H9 (cell line): ENCODE measurements around the gene AMPH. TPM values are rescaled to one million over a fixed set of nuclear protein-coding genes. Genes with fewer than 3 reads are reported as not detected.
"Not testable (repeated sequence)": the region's sequence is repeated elsewhere in the genome, so short reads cannot be mapped to it uniquely, and the experiment has no call there.

Source experiments
- DNase-seq: peaks from one replicate; pipeline ENCODE4 v3.0.0-alpha.2; 2017
- H2AFZ ChIP-seq: one replicate; pipeline ENCODE4 v1.6.1; 2013; ENCODE audit warnings: mild to moderate bottlenecking, low read length, control low read depth, moderate library complexity
- H2AK5ac ChIP-seq: 2 replicates; pipeline ENCODE4 v1.6.1; 2013; ENCODE audit warnings: low read length, control low read depth, mixed read lengths; ENCODE audit not compliant: insufficient read length
- H2BK120ac ChIP-seq: one replicate; pipeline ENCODE4 v1.6.1; 2013; ENCODE audit warnings: low read depth, mild to moderate bottlenecking, low read length, control low read depth, inconsistent platforms; ENCODE audit not compliant: poor library complexity, severe bottlenecking
- H2BK12ac ChIP-seq: 2 replicates; pipeline ENCODE4 v1.6.1; 2013; ENCODE audit warnings: low read length, control low read depth, mixed read lengths, low read depth; ENCODE audit not compliant: insufficient read length
- H2BK15ac ChIP-seq: 2 replicates; pipeline ENCODE4 v1.6.1; 2013; ENCODE audit warnings: low read depth, low read length, control low read depth
- H2BK20ac ChIP-seq: one replicate; pipeline ENCODE4 v1.6.1; 2013; ENCODE audit warnings: low read depth, mild to moderate bottlenecking, low read length, control low read depth, inconsistent platforms; ENCODE audit not compliant: poor library complexity, severe bottlenecking
- H2BK5ac ChIP-seq: 2 replicates; pipeline ENCODE4 v1.6.1; 2013; ENCODE audit warnings: low read length, control low read depth, mixed read lengths; ENCODE audit not compliant: insufficient read length
- H3K14ac ChIP-seq: 2 replicates; pipeline ENCODE4 v1.6.1; 2013; ENCODE audit warnings: low read length, control low read depth; ENCODE audit not compliant: insufficient read depth
- H3K18ac ChIP-seq: 2 replicates; pipeline ENCODE4 v1.6.1; 2013; ENCODE audit warnings: low read depth, mild to moderate bottlenecking, mixed read lengths, low read length, control low read depth; ENCODE audit not compliant: insufficient read length
- H3K23ac ChIP-seq: 2 replicates; pipeline ENCODE4 v1.6.1; 2013; ENCODE audit warnings: low read length, control low read depth, mixed read lengths, low read depth; ENCODE audit not compliant: insufficient read length
- H3K23me2 ChIP-seq: 2 replicates; pipeline ENCODE4 v1.6.1; 2013; ENCODE audit warnings: low read depth, mild to moderate bottlenecking, mixed read lengths, low read length, control low read depth; ENCODE audit not compliant: insufficient read length, poor library complexity, severe bottlenecking
- H3K27ac ChIP-seq: 2 replicates; pipeline ENCODE4 v1.5.1; 2013; ENCODE audit warnings: low read length, control low read depth, mixed read lengths, low read depth; ENCODE audit not compliant: insufficient read length
- H3K27me3 ChIP-seq: 2 replicates; pipeline ENCODE4 v1.6.1; 2013; ENCODE audit warnings: low read length, control low read depth, inconsistent platforms; ENCODE audit not compliant: insufficient read depth
- H3K4ac ChIP-seq: 2 replicates; pipeline ENCODE4 v1.6.1; 2013; ENCODE audit warnings: low read depth, mild to moderate bottlenecking, control low read depth, inconsistent platforms, low read length, moderate library complexity
- H3K4me1 ChIP-seq: 2 replicates; pipeline ENCODE4 v1.6.1; 2013; ENCODE audit warnings: low read length, control low read depth, inconsistent platforms; ENCODE audit not compliant: insufficient read depth
- H3K4me2 ChIP-seq: 2 replicates; pipeline ENCODE4 v1.6.1; 2013; ENCODE audit warnings: low read length, control low read depth, mixed read lengths; ENCODE audit not compliant: insufficient read length, insufficient read depth
- H3K56ac ChIP-seq: 2 replicates; pipeline ENCODE4 v1.6.1; 2013; ENCODE audit warnings: low read depth, mild to moderate bottlenecking, mixed read lengths, low read length, control low read depth; ENCODE audit not compliant: insufficient read length
- H3K79me1 ChIP-seq: 2 replicates; pipeline ENCODE4 v1.6.1; 2013; ENCODE audit warnings: low read depth, mild to moderate bottlenecking, moderate library complexity, low read length, control low read depth, inconsistent platforms; ENCODE audit not compliant: insufficient read depth, poor library complexity, severe bottlenecking
- H3K79me2 ChIP-seq: 2 replicates; pipeline ENCODE4 v1.6.1; 2013; ENCODE audit warnings: low read length, control low read depth, inconsistent platforms; ENCODE audit not compliant: insufficient read depth
- H3K9ac ChIP-seq: 2 replicates; pipeline ENCODE4 v1.6.1; 2013; ENCODE audit warnings: low read length, control low read depth, mixed read lengths; ENCODE audit not compliant: insufficient read length; ENCODE audit errors: extremely low read depth
- H3K9me3 ChIP-seq: one replicate; pipeline ENCODE4 v1.6.1; 2013; ENCODE audit warnings: low read depth, low read length, inconsistent platforms; ENCODE audit not compliant: control insufficient read depth
- H3T11ph ChIP-seq: one replicate; pipeline ENCODE4 v1.6.1; 2013; ENCODE audit warnings: mild to moderate bottlenecking, low read length, control low read depth, inconsistent platforms
- H4K20me1 ChIP-seq: one replicate; pipeline ENCODE4 v1.6.1; 2013; ENCODE audit not compliant: control insufficient read depth, insufficient read length, insufficient read depth
- H4K5ac ChIP-seq: 2 replicates; pipeline ENCODE4 v1.6.1; 2013; ENCODE audit warnings: low read depth, mild to moderate bottlenecking, mixed read lengths, low read length, control low read depth; ENCODE audit not compliant: insufficient read length
- H4K8ac ChIP-seq: replicated peaks from 2 replicates; pipeline ENCODE4 v1.6.1; 2013; ENCODE audit warnings: low read length, control low read depth, mixed read lengths, low read depth; ENCODE audit not compliant: insufficient read length
- H4K91ac ChIP-seq: 2 replicates; pipeline ENCODE4 v1.6.1; 2013; ENCODE audit warnings: low read depth, mild to moderate bottlenecking, moderate library complexity, mixed read lengths, low read length, control low read depth; ENCODE audit not compliant: insufficient read length
- H3K27ac Mint-ChIP-seq, 3 experiments: 2 replicates in 2 of 3; 3 replicates in 1 of 3; pipeline ENCODE4 v1.8.0; 2020 to 2021; ENCODE audit warnings: mixed read lengths in 3 of 3, mild to moderate bottlenecking in 1 of 3, moderate library complexity in 1 of 3
- H3K27me3 Mint-ChIP-seq: 2 replicates; pipeline ENCODE4 v1.8.0; 2021; ENCODE audit warnings: low read depth, mild to moderate bottlenecking, moderate library complexity, mixed read lengths
- H3K36me3 Mint-ChIP-seq, 3 experiments: 2 replicates in 2 of 3; 3 replicates in 1 of 3; pipeline ENCODE4 v1.8.0; 2020 to 2021; ENCODE audit warnings: low read depth in 3 of 3, mixed read lengths in 3 of 3; ENCODE audit not compliant: insufficient read depth in 1 of 3
- H3K4me1 Mint-ChIP-seq, 2 experiments: 2 replicates each; pipeline ENCODE4 v1.8.0; 2020; ENCODE audit warnings: mixed read lengths in 2 of 2
- H3K4me3 Mint-ChIP-seq, 2 experiments: 2 replicates in 1 of 2; 3 replicates in 1 of 2; pipeline ENCODE4 v1.8.0; 2020 to 2021; ENCODE audit warnings: mild to moderate bottlenecking in 2 of 2, mixed read lengths in 2 of 2, moderate library complexity in 1 of 2
- H3K9me3 Mint-ChIP-seq, 2 experiments: 2 replicates in 1 of 2; 3 replicates in 1 of 2; pipeline ENCODE4 v1.8.0; 2020; ENCODE audit warnings: mild to moderate bottlenecking in 2 of 2, mixed read lengths in 2 of 2, moderate library complexity in 1 of 2
- WGBS: extraction: QIAGEN DNeasy Blood & Tissue Kit; methylation state at CpG from one replicate; pipeline ENCODE4 v1.1.7; 2013; ENCODE audit warnings: missing lambda C conversion rate, low lambda C conversion rate, mixed read lengths; ENCODE audit not compliant: insufficient read length; ENCODE audit errors: extremely low coverage; 5-methylcytosine and 5-hydroxymethylcytosine counted together
- total RNA-seq: library from RNA; stranded (reverse); gene quantifications from 2 replicates; pipeline ENCODE4 v1.2.1, GENCODE V29; 2021
- TF ChIP-seq, protein P1 (sequence below): fragments of 200-600 bp; sonication (generic); conservative IDR thresholded peaks from 3 replicates; pipeline ENCODE4 v1.8.0; 2021; ENCODE audit warnings: antibody characterized with exemption, mild to moderate bottlenecking

The AMPH gene
- total RNA-seq, 1 experiment from 2014 or later = 4.8 TPM

DNA sequence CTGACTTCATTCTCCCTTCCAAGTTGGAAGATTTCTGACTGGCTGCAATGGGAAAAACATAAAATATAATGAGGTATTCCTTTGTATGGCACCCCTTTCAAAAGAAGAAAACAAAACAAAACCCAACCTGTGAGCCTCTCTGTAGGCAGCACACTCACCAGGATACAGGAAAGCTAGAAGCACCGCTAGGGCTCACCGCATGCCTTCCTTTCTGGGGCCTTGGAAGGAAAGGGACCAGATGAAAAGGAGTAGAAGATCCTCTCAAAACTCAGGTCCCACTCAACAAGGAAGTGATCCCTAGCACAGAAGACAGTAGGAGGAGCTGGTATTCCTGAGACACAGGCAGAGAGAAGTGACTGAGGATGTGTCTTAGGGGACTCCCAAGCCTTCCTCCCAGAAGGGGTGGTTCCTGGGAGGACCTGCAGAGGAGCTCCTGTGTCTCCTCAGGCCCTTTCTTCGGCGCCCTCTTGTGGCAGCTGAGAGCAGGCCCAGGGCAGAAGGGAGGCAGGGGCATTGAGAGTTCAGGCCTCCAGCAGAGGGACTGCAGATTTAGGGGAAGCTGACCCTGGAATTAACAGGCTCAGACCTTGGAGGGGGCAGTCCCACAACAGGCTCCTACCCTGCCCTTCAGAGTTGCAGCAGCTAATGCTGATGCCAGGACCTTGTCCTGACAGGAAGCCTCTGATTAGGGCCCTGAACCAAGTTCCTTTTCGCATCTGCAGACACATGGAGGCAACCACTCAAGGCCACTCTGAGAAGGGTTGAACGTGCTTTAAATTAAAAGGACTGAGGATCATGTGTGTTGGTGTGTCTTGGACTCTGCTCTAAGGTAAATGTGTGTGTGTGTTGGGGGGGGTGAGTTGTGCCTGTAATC, 285.6 kb downstream of the AMPH start:
- H2BK5ac ChIP-seq, H3K9ac ChIP-seq, H3K4me3 Mint-ChIP-seq, H3T11ph ChIP-seq, H3K79me1 ChIP-seq, H3K14ac ChIP-seq, H3K27me3 ChIP-seq, H2AK5ac ChIP-seq, H2BK15ac ChIP-seq, H3K9me3 Mint-ChIP-seq, H3K23me2 ChIP-seq, H3K36me3 Mint-ChIP-seq, H3K56ac ChIP-seq, H2BK120ac ChIP-seq, H3K9me3 ChIP-seq, H3K4me1 ChIP-seq, H4K5ac ChIP-seq, H3K18ac ChIP-seq, H3K4me2 ChIP-seq, H4K20me1 ChIP-seq, H3K79me2 ChIP-seq, H3K27ac ChIP-seq, H4K91ac ChIP-seq, H3K27me3 Mint-ChIP-seq, H3K4ac ChIP-seq, H2BK20ac ChIP-seq, H4K8ac ChIP-seq, H3K23ac ChIP-seq, H2BK12ac ChIP-seq: not testable (repeated sequence)
- DNase-seq = peak; percentile 94
- H3K4me1 Mint-ChIP-seq = peaks cover 12 to 16% of the 10 kb centered on the region in 2 experiments; a peak in 3 of 4 replicates
- H2AFZ ChIP-seq = peak overlapping the region; percentile 84
- no CpG with 5 or more reads among the region's 6 CpGs for WGBS
- peak overlapping the region in 2 of 3 experiments; percentile 73 to 82; a peak in 3 of 7 replicates for H3K27ac Mint-ChIP-seq
- TF ChIP-seq, protein P1, sequence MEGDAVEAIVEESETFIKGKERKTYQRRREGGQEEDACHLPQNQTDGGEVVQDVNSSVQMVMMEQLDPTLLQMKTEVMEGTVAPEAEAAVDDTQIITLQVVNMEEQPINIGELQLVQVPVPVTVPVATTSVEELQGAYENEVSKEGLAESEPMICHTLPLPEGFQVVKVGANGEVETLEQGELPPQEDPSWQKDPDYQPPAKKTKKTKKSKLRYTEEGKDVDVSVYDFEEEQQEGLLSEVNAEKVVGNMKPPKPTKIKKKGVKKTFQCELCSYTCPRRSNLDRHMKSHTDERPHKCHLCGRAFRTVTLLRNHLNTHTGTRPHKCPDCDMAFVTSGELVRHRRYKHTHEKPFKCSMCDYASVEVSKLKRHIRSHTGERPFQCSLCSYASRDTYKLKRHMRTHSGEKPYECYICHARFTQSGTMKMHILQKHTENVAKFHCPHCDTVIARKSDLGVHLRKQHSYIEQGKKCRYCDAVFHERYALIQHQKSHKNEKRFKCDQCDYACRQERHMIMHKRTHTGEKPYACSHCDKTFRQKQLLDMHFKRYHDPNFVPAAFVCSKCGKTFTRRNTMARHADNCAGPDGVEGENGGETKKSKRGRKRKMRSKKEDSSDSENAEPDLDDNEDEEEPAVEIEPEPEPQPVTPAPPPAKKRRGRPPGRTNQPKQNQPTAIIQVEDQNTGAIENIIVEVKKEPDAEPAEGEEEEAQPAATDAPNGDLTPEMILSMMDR = peak; percentile 89

DNA sequence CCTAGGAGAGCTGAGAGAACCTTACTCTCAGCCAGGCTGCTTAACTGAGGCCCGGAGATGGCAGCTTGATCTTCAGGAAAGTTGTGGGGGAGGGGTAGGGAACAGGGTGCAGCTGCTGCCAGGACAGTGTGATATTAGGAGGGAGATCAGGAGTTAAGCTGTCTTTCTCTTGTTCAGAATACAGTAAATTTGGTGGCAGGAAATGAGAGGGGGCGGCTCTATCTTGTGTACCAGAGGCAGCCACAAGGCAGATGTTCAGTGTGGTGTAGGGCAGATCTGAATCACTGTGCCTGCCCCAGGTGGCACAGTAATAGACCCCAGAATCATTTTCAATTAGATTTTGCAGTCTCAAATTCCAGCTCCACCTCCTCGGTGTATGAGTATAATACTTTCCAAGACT, 286.4 kb downstream of the AMPH start:
- H2BK120ac ChIP-seq, H3K56ac ChIP-seq, H3K23me2 ChIP-seq, H4K20me1 ChIP-seq, H3K27ac ChIP-seq, H3K79me2 ChIP-seq, H3K23ac ChIP-seq, H4K5ac ChIP-seq, H3K79me1 ChIP-seq, H3T11ph ChIP-seq, H2AK5ac ChIP-seq, H4K91ac ChIP-seq, DNase-seq, H2BK15ac ChIP-seq, H3K9ac ChIP-seq, H3K4me3 Mint-ChIP-seq, H3K27ac Mint-ChIP-seq, H3K9me3 Mint-ChIP-seq, H3K27me3 Mint-ChIP-seq, H3K9me3 ChIP-seq, H3K27me3 ChIP-seq, H3K4me2 ChIP-seq, H3K36me3 Mint-ChIP-seq, H2BK20ac ChIP-seq, H2BK12ac ChIP-seq, H3K14ac ChIP-seq, H2AFZ ChIP-seq, H3K18ac ChIP-seq, H4K8ac ChIP-seq, H3K4me1 ChIP-seq, H2BK5ac ChIP-seq, H3K4ac ChIP-seq: not testable (repeated sequence)
- H3K4me1 Mint-ChIP-seq = peaks cover 12 to 16% of the 10 kb centered on the region in 2 experiments; a peak in 3 of 4 replicates
- no CpG with 5 or more reads among the region's 3 CpGs for WGBS
